Right cardiac atrium (tissue), 5 donors: Measurements from ENCODE around the gene RPL22. TPM values are rescaled to one million over a fixed set of nuclear protein-coding genes. Genes with fewer than 3 reads are reported as not detected.

Source experiments
- ATAC-seq, 2 donors: fragments of 200-7000 bp; cut with Tn5 transposase; one replicate each; pipeline versions ENCODE4 v1.8.0 to v1.9.1; 2020; ENCODE audit warnings: moderate library complexity in 2 of 2, mild to moderate bottlenecking in 1 of 2
- DNase-seq, 3 donors: peaks; one replicate each; pipeline ENCODE4 v3.0.0-alpha.2; 2020
- H3K27ac ChIP-seq: one replicate; pipeline ENCODE4 v1.5.1; 2013; ENCODE audit warnings: mild to moderate bottlenecking, low read length, control low read depth, moderate library complexity
- H3K27me3 ChIP-seq: one replicate; pipeline ENCODE4 v1.6.1; 2013; ENCODE audit not compliant: control insufficient read depth, insufficient read depth
- H3K4me1 ChIP-seq: one replicate; pipeline ENCODE4 v1.6.1; 2013; ENCODE audit warnings: low read length; ENCODE audit not compliant: control insufficient read depth, insufficient read depth
- H3K4me3 ChIP-seq: one replicate; pipeline ENCODE4 v1.5.1; 2013; ENCODE audit warnings: low read length, control low read depth
- H3K9me3 ChIP-seq: one replicate; pipeline ENCODE4 v1.6.1; 2013; ENCODE audit warnings: low read length; ENCODE audit not compliant: control insufficient read depth
- WGBS: extraction: QIAGEN DNeasy Blood & Tissue Kit; methylation state at CpG from one replicate; pipeline ENCODE4 v1.1.7; 2013; 5-methylcytosine and 5-hydroxymethylcytosine counted together
- intact Hi-C, 4 donors: fragments of 100-400 bp; cut with DNase I; formaldehyde crosslinking; loops; one replicate each; pipeline versions ENCODE4 v1.11.0 to v1.14.0; 2022 to 2023
- polyA plus RNA-seq: library from polyadenylated mRNA; stranded (reverse); fragments of 200-250 nt; gene quantifications from one replicate; pipeline ENCODE4 v1.2.3, GENCODE V29; 2013
- total RNA-seq, 4 donors: library from RNA; stranded (reverse); fragmentation: NEBNext Ultra II Directional; extraction: Animal tissue kit (Norgen Biotek cat#: 25700); gene quantifications; one replicate each; pipeline ENCODE4 v1.2.1, GENCODE V29; 2021
- donor health status: healthy with polysubstance abuse.
- donor health status: DM: no; HTN: yes; CAD: no.
- donor health status: DM: no; HTN: no; CAD: no.
- donor health status: DM: no; HTN: yes; CAD: no; lungs with severe emphysema.
- donor health status: DM: yes; HTN: yes; CAD: no.

RPL22 gene
- total and polyA plus RNA-seq, 5 donors: 247 to 309 (median 271) TPM

DNA sequence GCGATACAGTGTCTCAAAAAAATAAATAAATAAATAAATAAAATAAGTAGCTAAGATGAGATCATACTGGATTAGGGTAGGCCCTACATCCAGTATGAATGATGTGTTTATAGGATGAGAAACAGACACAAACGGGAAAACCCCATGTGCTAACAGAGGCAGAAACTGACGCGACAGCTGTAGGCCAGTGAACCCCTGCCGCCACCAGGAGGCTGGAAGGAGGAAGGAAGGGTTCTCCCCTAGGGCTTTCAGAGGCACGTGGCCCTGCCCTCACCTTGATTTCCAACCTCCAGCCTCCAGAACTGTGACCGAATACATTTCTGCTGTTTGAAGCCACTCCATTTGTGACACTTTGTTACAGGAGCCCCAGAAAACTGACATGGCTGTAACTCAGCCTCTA, 57.8 kb downstream of the RPL22 start:
- Histone ChIP-seq H3K9me3 (no peaks in the 10 kb centered on the region), H3K27me3 (no peaks in the 10 kb centered on the region), H3K4me1 (no peaks in the 10 kb centered on the region), H3K4me3 (no peak overlapping the region), H3K27ac (no peak overlapping the region)
- ATAC-seq (no peak), DNase-seq (no peak)
- intact Hi-C loops: no loop called here
- WGBS: 38% methylated on average over 7 of the region's 7 CpGs

DNA sequence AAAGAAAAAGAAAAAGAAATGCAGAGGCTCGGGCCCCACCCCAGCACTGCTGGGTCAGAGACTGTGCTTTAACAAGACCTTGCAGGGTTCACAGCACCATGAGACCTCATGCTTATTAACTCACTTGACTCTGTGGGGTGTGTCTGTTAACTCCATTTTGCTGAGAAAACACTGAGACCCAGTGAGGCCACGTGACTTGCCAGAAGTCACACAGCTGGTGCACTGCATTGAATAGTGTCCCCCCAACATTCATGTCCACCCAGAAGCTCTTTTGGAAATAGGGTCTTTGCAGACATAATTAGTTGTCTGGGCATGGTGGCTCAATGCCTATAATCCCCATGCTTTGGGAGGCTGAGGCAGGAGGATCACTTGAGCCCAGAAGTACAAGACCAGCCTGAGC, 59.0 kb downstream of the RPL22 start:
- no peaks in the 10 kb centered on the region for H3K4me1 ChIP-seq
- ATAC-seq: no peak
- H3K9me3 ChIP-seq: no peaks in the 10 kb centered on the region
- DNase-seq: no peak
- H3K27ac ChIP-seq: no peak overlapping the region
- intact Hi-C loops: no loop called here
- H3K27me3 ChIP-seq: no peaks in the 10 kb centered on the region
- no peak overlapping the region for H3K4me3 ChIP-seq
- 80% methylated on average over 2 of the region's 2 CpGs for WGBS

DNA sequence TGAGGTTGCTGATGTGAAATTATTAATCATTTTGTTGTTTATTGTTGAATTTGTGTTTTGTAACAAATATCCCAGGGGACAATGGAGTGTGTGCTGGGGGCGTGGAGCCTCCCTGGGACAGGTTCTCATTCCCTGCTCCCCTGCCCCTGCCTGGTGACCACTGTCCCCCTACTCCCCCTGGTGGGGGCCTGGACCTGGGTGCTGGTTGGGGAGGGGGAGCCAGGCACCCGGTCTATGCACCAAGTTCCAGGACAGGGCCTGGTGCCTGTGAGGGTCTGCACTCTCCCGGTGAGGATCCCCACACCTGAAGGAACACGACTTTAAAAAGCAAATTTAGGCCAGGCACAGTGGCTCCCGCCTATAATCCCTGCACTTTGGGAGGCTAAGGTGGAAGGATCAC, 61.6 kb downstream of the RPL22 start:
- Histone ChIP-seq H3K4me3 (no peak overlapping the region), H3K9me3 (no peaks in the 10 kb centered on the region), H3K4me1 (no peaks in the 10 kb centered on the region), H3K27me3 (no peaks in the 10 kb centered on the region), H3K27ac (no peak overlapping the region)
- WGBS: 72% methylated on average over 5 of the region's 5 CpGs
- DNase-seq (peak in 2 of 3 donors; percentile 1 to 9), ATAC-seq (no peak)
- intact Hi-C loops: no loop called here

DNA sequence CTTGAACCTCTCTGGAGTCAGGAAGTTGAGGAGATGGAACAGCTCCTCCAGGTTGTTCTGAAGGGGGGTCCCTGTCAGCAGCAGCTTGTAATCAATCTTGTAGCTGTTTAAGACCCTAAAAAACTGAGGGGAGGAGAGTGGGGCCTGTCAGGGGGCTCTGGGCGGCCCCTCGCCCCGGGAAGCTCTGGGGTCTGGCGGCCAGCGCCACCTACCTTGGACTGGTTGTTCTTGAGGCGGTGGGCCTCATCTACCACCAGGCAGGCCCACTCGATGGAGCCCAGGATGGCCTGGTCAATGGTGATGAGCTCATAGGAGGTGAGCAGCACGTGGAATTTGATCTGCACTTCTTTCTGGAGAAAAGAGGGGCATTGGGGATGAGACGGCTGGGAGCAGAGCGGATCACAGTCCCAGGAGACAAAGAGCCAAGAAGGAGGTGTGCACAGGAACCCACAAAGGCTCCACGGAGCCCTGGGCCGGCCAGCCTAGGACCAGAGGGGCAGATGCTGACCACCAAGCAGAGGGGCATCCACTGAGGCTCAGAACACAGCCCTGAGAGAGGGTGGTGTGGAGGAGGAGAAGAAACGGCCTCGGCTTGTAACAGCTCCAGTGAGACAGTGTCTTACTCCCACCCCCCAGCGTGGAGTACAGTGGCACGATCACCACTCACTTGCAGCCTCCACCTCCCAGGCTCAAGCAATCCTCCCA, 62.7 kb downstream of the RPL22 start:
- WGBS: 82% methylated on average over 16 of the region's 16 CpGs
- DNase-seq: peak in 2 of 3 donors; percentile 1 to 26
- Histone ChIP-seq H3K4me1 (no peaks in the 10 kb centered on the region), H3K9me3 (no peaks in the 10 kb centered on the region), H3K27ac (no peak overlapping the region), H3K4me3 (no peak overlapping the region), H3K27me3 (no peaks in the 10 kb centered on the region)
- intact Hi-C loops: no loop called here
- no peak for ATAC-seq

Other genes with a start within 250 kb of the RPL22 start
- 1 to 10 TPM; 4.8 to 6.0 (median 5.4) TPM for gene NPHP4, start 207.2 kb downstream of the RPL22 start, total RNA-seq
- gene NPHP4, start 207.2 kb downstream of the RPL22 start, polyA plus RNA-seq: 2.8 TPM
- gene KCNAB2, start 153.7 kb downstream of the RPL22 start, total RNA-seq: 10 to 100 TPM; 15.4 to 25.6 (median 19.0) TPM
- 12.6 TPM for gene KCNAB2, start 153.7 kb downstream of the RPL22 start, polyA plus RNA-seq
- gene CHD5, start 19.3 kb downstream of the RPL22 start, total RNA-seq: under 1 TPM; 0.23 to 0.53 (median 0.35) TPM
- 0.29 TPM for gene CHD5, start 19.3 kb downstream of the RPL22 start, polyA plus RNA-seq
- 10 to 100 TPM; 33.7 to 97.4 (median 63.7) TPM for gene RNF207, start 6.5 kb upstream of the RPL22 start, total RNA-seq
- 55.2 TPM for gene RNF207, start 6.5 kb upstream of the RPL22 start, polyA plus RNA-seq
- gene ICMT, start 36.4 kb upstream of the RPL22 start, total RNA-seq: 10 to 100 TPM; 52.1 to 59.6 (median 54.1) TPM
- 39.9 TPM for gene ICMT, start 36.4 kb upstream of the RPL22 start, polyA plus RNA-seq
- gene HES3, start 44.6 kb upstream of the RPL22 start, total RNA-seq: not detected
- not detected for gene HES3, start 44.6 kb upstream of the RPL22 start, polyA plus RNA-seq
- 10 to 100 TPM in 2 of 4 donors, 1 to 10 TPM in 2; 6.7 to 14.3 (median 10.5) TPM for gene GPR153, start 61.5 kb upstream of the RPL22 start, total RNA-seq
- gene GPR153, start 61.5 kb upstream of the RPL22 start, polyA plus RNA-seq: 9.3 TPM
- gene ACOT7, start 194.2 kb upstream of the RPL22 start, total RNA-seq: 1 to 10 TPM; 5.9 to 9.5 (median 7.9) TPM
- 7.5 TPM for gene ACOT7, start 194.2 kb upstream of the RPL22 start, polyA plus RNA-seq
- gene HES2, start 220.3 kb upstream of the RPL22 start, total RNA-seq: under 1 TPM in 1 of 4 donors, not detected in 3; 0.17 TPM
- gene HES2, start 220.3 kb upstream of the RPL22 start, polyA plus RNA-seq: not detected
- 1 to 10 TPM in 2 of 4 donors, under 1 TPM in 2; 0.37 to 1.7 (median 0.84) TPM for gene ESPN, start 225.2 kb upstream of the RPL22 start, total RNA-seq
- gene ESPN, start 225.2 kb upstream of the RPL22 start, polyA plus RNA-seq: 0.23 TPM